Peyer's patch (tissue), 4 donors: Measurements from ENCODE around the gene PDE4B.

Experiments
- POLR2A ChIP-seq, 2 donors: fragments of 450-650 bp; IDR thresholded peaks; one replicate each; pipeline ENCODE4 v1.5.1; 2017; ENCODE audit warnings: antibody characterized with exemption in 2 of 2, mild to moderate bottlenecking in 2 of 2, moderate library complexity in 2 of 2
- TF ChIP-seq, protein P1 (sequence below), 6 experiments: fragments of 450-650 bp in 4 of 6; fragments of 200-600 bp in 2 of 6; sonication (generic) in 1 of 6; IDR thresholded peaks; one replicate each; pipeline ENCODE4 v1.5.1; 2017 to 2019; ENCODE audit warnings: antibody characterized with exemption in 6 of 6, mild to moderate bottlenecking in 3 of 6, moderate library complexity in 1 of 6

DNA sequence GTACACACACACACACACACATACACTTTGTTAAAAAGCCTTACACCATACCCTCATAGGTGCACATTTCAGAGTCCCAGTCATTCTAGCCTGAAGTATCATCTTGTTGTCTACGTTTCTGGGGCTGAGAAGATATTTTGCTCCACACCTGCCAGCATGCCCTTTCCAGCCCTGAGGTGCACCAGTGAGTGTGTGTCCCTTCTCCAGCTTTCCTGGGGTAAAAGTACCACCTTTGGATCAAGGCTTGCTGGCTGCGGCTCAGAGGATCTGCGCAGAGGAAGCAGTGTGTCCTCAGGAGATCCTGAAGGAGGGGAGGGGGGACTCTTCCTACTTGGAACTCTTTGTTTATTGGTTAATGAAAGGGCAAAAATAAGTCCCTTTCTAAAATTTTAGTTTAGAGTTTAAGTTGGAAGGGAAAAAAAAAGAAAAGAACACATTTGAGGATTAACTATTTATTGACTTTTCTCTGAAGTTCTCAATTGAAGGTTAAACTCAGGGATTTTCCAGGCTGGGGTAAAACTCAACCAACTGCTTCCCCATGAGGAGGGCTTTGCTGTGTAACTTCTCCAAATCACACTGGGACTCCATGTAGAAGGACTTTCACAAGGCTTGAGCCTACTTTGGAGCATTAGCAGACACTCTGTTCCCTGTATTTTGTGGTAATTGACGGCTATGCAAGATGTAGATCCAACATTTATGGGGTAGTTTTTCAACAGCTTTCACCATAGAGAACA, 540.9 kb downstream of the PDE4B start:
- TF ChIP-seq, protein P1, sequence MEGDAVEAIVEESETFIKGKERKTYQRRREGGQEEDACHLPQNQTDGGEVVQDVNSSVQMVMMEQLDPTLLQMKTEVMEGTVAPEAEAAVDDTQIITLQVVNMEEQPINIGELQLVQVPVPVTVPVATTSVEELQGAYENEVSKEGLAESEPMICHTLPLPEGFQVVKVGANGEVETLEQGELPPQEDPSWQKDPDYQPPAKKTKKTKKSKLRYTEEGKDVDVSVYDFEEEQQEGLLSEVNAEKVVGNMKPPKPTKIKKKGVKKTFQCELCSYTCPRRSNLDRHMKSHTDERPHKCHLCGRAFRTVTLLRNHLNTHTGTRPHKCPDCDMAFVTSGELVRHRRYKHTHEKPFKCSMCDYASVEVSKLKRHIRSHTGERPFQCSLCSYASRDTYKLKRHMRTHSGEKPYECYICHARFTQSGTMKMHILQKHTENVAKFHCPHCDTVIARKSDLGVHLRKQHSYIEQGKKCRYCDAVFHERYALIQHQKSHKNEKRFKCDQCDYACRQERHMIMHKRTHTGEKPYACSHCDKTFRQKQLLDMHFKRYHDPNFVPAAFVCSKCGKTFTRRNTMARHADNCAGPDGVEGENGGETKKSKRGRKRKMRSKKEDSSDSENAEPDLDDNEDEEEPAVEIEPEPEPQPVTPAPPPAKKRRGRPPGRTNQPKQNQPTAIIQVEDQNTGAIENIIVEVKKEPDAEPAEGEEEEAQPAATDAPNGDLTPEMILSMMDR (IDR thresholded peaks at IDR 0.05), result no peak
- TF ChIP-seq POLR2A (IDR thresholded peaks at IDR 0.05), result no peak
